Measurements from ENCODE around the gene KCND3.

DNA sequence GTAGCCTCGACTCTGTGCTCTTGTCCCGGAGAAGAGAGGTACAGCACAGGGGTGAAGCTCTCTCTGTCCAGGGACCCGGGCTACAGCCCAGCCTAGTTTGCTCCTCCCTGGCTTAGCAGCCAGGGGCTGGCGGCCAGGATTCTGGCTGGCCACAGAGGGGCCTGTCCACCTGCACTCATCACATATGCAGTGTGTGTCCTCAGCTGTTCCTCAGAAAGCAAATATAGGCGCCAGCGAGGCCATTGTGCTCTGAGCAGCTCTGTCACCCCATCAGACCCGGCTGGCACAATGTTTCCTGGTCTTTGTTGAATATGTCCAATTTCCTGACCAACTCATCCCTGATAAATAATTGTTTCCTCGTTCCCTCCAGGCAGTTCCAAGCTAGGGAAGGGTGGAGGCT, 28.5 kb downstream of the KCND3 start:
- TF ChIP-seq, protein P1, sequence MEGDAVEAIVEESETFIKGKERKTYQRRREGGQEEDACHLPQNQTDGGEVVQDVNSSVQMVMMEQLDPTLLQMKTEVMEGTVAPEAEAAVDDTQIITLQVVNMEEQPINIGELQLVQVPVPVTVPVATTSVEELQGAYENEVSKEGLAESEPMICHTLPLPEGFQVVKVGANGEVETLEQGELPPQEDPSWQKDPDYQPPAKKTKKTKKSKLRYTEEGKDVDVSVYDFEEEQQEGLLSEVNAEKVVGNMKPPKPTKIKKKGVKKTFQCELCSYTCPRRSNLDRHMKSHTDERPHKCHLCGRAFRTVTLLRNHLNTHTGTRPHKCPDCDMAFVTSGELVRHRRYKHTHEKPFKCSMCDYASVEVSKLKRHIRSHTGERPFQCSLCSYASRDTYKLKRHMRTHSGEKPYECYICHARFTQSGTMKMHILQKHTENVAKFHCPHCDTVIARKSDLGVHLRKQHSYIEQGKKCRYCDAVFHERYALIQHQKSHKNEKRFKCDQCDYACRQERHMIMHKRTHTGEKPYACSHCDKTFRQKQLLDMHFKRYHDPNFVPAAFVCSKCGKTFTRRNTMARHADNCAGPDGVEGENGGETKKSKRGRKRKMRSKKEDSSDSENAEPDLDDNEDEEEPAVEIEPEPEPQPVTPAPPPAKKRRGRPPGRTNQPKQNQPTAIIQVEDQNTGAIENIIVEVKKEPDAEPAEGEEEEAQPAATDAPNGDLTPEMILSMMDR (IDR thresholded peaks at IDR 0.05; ENCODE audit: low read depth, low read length): no peak
- no peak for TF ChIP-seq POLR2A (IDR thresholded peaks at IDR 0.05; ENCODE audit: extremely low read depth, insufficient read length)
- TF ChIP-seq, protein P2, sequence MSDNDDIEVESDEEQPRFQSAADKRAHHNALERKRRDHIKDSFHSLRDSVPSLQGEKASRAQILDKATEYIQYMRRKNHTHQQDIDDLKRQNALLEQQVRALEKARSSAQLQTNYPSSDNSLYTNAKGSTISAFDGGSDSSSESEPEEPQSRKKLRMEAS (IDR thresholded peaks at IDR 0.05; ENCODE audit: low read depth, low read length): no peak

Measured in NB4 (cell line).